ENCODE results near the gene ZGLP1.
"Not testable (repeated sequence)": the region's sequence is repeated elsewhere in the genome, so short reads cannot be mapped to it uniquely, and the experiment has no call there.

The ZGLP1 gene

DNA sequence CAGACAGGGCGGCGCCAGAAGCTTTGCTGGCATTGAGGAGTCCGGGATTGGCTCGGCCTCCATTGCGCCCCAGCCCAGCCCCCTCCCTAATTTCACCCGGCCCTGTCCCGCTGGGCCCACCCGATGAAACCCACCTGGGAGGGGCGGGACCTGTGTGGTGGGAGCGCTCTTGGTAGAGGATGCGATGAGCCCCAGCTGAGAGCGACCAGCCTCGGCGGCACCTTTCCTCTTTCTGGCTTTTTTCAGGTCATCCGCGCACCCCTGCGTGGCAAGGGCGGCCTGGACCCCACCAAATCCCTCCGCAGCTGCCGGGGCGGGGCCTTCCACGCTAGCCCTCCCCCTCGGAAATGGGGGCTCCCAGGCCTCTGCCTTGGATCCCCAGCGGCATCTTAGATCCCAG is at the start of gene ZGLP1:
ZGLP1 (minus strand) TSS at position 393 of the 400 bp plus-strand sequence.
- Mint-ChIP-seq H3K9me3 (no peaks in the 10 kb centered on the region), H3K27ac (no peak within 1 kb of the TSS), H3K27me3 (ENCODE audit: low read depth) (no peaks in the 10 kb centered on the region), H3K36me3 (ENCODE audit: low read depth) (no peaks in the 10 kb centered on the region), H3K4me1 (ENCODE audit: low read depth) (peaks cover 1% of the 10 kb centered on the region), H3K4me3 (no peak within 1 kb of the TSS)

- no peaks in the 10 kb centered on the region for H3K4me1 Mint-ChIP-seq (ENCODE audit: low read depth)
- no peaks in the 10 kb centered on the region for H3K27me3 Mint-ChIP-seq (ENCODE audit: low read depth)
- no peak overlapping the region for H3K4me3 Mint-ChIP-seq
- H3K36me3 Mint-ChIP-seq (ENCODE audit: low read depth), result peaks cover 33% of the 10 kb centered on the region
- no peak overlapping the region for H3K27ac Mint-ChIP-seq
- H3K9me3 Mint-ChIP-seq, result no peaks in the 10 kb centered on the region
These were observed 46.8 kb upstream of the ZGLP1 start for GRCh38 chr19:10356431-10356830.

DNA sequence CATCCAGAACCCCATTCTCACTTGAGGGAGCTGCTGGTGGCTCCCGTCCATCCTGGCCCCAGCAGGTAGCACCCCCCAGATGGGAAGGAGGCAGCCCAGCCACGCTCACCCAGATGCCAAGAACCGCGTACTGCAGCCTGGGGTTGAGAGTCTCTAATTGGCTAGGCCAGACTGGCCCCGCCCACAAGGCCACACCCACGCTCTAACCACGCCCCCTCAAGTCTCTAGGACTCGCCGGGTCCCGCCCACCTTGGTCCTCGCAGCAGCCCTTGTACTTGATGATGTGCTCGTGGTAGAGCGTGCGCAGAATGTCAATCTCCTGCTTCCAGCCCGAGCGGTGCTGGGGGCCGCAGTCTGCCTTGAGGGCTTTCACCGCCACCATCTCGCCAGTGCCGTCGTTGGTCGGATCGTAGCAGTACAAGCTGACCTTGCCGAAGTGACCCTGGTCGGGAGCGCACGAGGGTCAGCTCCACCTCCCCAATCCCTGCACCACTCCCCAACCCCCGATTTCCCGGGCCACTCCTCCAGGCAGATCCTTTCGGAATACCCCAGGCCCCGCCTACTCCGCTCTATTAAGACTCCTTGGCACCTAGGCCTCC is 44.3 kb upstream of the ZGLP1 start:
- no peak overlapping the region for H3K27ac Mint-ChIP-seq
- H3K4me1 Mint-ChIP-seq (ENCODE audit: low read depth), result no peaks in the 10 kb centered on the region
- no peaks in the 10 kb centered on the region for H3K9me3 Mint-ChIP-seq
- H3K36me3 Mint-ChIP-seq (ENCODE audit: low read depth), result peaks cover 33% of the 10 kb centered on the region
- H3K27me3 Mint-ChIP-seq (ENCODE audit: low read depth), result no peaks in the 10 kb centered on the region
- H3K4me3 Mint-ChIP-seq, result no peak overlapping the region

GRCh38 chr19:10352764-10353671 is 43.4 kb upstream of the ZGLP1 start:
- Mint-ChIP-seq H3K27ac (no peak overlapping the region), H3K36me3 (ENCODE audit: low read depth) (peaks cover 33% of the 10 kb centered on the region), H3K4me1 (ENCODE audit: low read depth) (no peaks in the 10 kb centered on the region), H3K9me3 (no peaks in the 10 kb centered on the region), H3K27me3 (ENCODE audit: low read depth) (no peaks in the 10 kb centered on the region), H3K4me3 (no peak overlapping the region)

DNA sequence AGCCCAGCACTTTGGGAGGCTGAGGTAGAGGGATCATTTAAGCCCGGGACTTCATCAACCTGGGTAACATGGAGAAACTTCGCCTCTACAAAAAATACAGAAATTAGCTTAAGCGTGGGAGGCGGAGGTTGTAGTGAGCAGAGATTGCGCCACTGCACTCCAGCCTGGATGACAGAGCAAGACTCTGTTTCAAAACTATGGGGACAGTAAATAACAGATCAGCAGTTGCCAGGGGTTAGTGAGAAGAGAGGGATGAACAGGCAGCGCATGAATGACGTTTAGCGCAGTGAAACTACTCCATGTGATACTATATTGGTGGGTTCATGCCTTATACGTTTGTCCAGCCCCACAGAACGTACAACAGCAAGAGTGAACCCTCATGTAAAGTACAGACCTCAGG is 36.9 kb upstream of the ZGLP1 start:
- no peaks in the 10 kb centered on the region for H3K27me3 Mint-ChIP-seq (ENCODE audit: low read depth)
- no peak overlapping the region for H3K27ac Mint-ChIP-seq
- H3K4me3 Mint-ChIP-seq, result no peak overlapping the region
- no peaks in the 10 kb centered on the region for H3K9me3 Mint-ChIP-seq
- no peaks in the 10 kb centered on the region for H3K4me1 Mint-ChIP-seq (ENCODE audit: low read depth)
- peaks cover 10% of the 10 kb centered on the region for H3K36me3 Mint-ChIP-seq (ENCODE audit: low read depth)

GRCh38 chr19:10344780-10345179 is 35.2 kb upstream of the ZGLP1 start:
- Mint-ChIP-seq H3K27ac (no peak overlapping the region), H3K4me3 (no peak overlapping the region), H3K4me1 (ENCODE audit: low read depth) (peaks cover 6% of the 10 kb centered on the region), H3K9me3 (no peaks in the 10 kb centered on the region), H3K36me3 (ENCODE audit: low read depth) (no peaks in the 10 kb centered on the region), H3K27me3 (ENCODE audit: low read depth) (no peaks in the 10 kb centered on the region)

DNA sequence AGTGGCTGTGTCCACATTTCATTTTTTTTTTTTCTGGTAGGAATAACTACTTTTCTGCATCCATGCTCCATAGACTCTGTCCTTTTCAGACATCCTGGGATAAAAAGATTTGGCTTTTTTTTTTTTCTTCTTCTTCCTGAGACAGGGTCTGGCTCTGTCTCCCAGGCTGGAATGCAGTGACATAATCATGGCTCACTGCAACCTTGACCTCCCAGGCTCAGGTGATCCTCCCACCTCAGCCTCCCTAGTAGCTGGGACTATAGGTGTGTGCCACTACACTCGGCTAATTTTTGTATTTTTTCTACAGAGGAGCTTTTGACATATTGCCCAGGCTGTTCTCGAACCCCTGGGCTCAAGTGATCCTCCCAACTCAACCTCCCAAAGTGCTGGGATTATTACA is 33.9 kb upstream of the ZGLP1 start:
- no peaks in the 10 kb centered on the region for H3K36me3 Mint-ChIP-seq (ENCODE audit: low read depth)
- H3K4me3 Mint-ChIP-seq, result no peak overlapping the region
- H3K4me1 Mint-ChIP-seq (ENCODE audit: low read depth), result peaks cover 17% of the 10 kb centered on the region
- no peak overlapping the region for H3K27ac Mint-ChIP-seq
- H3K27me3 Mint-ChIP-seq (ENCODE audit: low read depth), result no peaks in the 10 kb centered on the region
- no peaks in the 10 kb centered on the region for H3K9me3 Mint-ChIP-seq

DNA sequence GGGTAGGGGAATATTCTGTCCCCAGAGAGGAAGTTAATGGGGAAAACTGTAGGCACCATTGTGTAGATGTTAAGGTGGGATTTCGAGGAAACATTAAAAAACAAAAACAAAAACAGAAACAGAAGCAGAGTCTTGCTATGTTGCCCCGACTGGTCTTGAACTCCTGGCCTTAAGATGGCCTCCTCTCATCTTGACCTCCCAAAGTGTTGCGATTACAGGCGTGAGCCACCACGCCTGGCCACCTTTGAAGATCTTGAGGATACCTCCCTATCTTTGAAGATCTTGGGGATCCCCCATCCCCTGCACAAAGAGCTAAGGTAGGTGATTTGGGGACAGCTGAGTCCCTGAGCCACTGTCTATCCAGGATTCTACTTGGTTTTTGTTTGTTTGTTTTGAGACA is 30.4 kb upstream of the ZGLP1 start:
- peak overlapping the region; percentile 95 for H3K4me3 Mint-ChIP-seq
- no peaks in the 10 kb centered on the region for H3K27me3 Mint-ChIP-seq (ENCODE audit: low read depth)
- peaks cover 20% of the 10 kb centered on the region for H3K4me1 Mint-ChIP-seq (ENCODE audit: low read depth)
- no peaks in the 10 kb centered on the region for H3K9me3 Mint-ChIP-seq
- peaks cover 6% of the 10 kb centered on the region for H3K36me3 Mint-ChIP-seq (ENCODE audit: low read depth)
- peak overlapping the region; percentile 83 for H3K27ac Mint-ChIP-seq

GRCh38 chr19:10339380-10339960 is 29.9 kb upstream of the ZGLP1 start, which contains the start of gene ICAM3:
Gene ICAM3, minus strand, starts transcription at chr19:10339624. Its CDS starts 10 bp downstream, at chr19:10339614.
- H3K4me3 Mint-ChIP-seq, result peak within 1 kb of the TSS; percentile 95
- peak within 1 kb of the TSS; percentile 83 for H3K27ac Mint-ChIP-seq
- H3K36me3 Mint-ChIP-seq (ENCODE audit: low read depth), result peaks cover 9% of the 10 kb centered on the region
- H3K27me3 Mint-ChIP-seq (ENCODE audit: low read depth), result no peaks in the 10 kb centered on the region
- no peaks in the 10 kb centered on the region for H3K9me3 Mint-ChIP-seq
- peaks cover 20% of the 10 kb centered on the region for H3K4me1 Mint-ChIP-seq (ENCODE audit: low read depth)

GRCh38 chr19:10338940-10339339 is 29.3 kb upstream of the ZGLP1 start:
- H3K27me3 Mint-ChIP-seq (ENCODE audit: low read depth), result no peaks in the 10 kb centered on the region

DNA sequence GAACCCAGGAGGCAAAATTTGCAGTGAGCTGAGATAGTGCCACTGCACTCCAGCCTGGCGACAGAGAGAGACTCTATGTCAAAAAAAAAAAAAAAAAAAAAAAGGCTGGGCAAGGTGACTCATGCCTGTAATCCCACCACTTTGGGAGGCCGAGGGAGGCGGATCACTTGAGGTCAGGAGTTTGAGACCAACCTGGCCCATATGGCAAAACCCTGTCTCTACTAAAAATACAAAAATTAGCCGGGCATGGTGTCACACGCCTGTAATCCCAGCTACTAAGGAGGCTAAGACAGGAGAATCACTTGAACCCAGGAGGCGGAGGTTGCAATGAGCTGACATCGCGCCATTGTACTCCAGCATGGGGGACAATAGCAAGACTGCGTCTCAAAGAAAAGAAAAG is 27.1 kb upstream of the ZGLP1 start:
- not testable (repeated sequence) for H3K9me3 Mint-ChIP-seq; H3K27me3 Mint-ChIP-seq (ENCODE audit: low read depth); H3K4me3 Mint-ChIP-seq; H3K27ac Mint-ChIP-seq
- H3K4me1 Mint-ChIP-seq (ENCODE audit: low read depth), result peaks cover 37% of the 10 kb centered on the region
- H3K36me3 Mint-ChIP-seq (ENCODE audit: low read depth), result peaks cover 20% of the 10 kb centered on the region

More at GRCh38 chr19:10338940-10339339, 29.3 kb upstream of the ZGLP1 start:
- peak overlapping the region; percentile 95 for H3K4me3 Mint-ChIP-seq
- peak overlapping the region; percentile 83 for H3K27ac Mint-ChIP-seq
- peaks cover 11% of the 10 kb centered on the region for H3K36me3 Mint-ChIP-seq (ENCODE audit: low read depth)
- peaks cover 22% of the 10 kb centered on the region for H3K4me1 Mint-ChIP-seq (ENCODE audit: low read depth)
- H3K9me3 Mint-ChIP-seq, result no peaks in the 10 kb centered on the region

DNA sequence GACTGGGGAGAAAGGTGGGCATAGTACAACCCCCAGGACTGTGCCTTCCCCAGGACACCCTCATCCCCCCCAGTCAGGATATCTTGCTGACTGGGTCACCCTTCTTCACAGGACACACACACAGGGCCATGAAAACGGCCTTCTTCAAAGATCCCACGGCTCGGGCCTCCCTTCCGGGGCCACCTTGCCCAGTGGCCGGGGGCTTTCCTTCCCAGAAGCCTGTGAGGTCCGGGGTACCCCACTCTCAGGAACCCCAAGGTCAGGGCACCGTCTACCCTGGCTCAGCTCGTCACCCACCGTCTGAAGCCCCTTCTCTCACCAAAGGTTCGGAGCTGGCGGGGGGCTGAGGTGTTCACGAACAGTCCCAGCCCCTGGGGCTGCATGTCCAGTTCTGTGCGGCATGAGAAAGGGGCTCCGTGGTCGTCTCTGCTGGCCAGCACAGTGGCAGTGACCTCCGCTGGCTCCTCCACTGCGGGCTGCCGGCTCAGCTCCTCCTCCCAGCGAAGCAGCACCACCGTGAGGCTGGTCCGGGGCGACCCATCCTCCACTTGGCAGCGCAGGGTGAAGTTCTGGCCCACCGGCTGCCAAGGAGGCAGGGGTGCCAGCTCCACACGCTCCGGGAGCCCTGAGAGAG is 25.9 kb upstream of the ZGLP1 start:
- Mint-ChIP-seq H3K36me3 (ENCODE audit: low read depth) (peaks cover 20% of the 10 kb centered on the region), H3K27me3 (ENCODE audit: low read depth) (no peaks in the 10 kb centered on the region), H3K27ac (no peak overlapping the region), H3K9me3 (no peaks in the 10 kb centered on the region), H3K4me3 (no peak overlapping the region), H3K4me1 (ENCODE audit: low read depth) (peaks cover 34% of the 10 kb centered on the region)

DNA sequence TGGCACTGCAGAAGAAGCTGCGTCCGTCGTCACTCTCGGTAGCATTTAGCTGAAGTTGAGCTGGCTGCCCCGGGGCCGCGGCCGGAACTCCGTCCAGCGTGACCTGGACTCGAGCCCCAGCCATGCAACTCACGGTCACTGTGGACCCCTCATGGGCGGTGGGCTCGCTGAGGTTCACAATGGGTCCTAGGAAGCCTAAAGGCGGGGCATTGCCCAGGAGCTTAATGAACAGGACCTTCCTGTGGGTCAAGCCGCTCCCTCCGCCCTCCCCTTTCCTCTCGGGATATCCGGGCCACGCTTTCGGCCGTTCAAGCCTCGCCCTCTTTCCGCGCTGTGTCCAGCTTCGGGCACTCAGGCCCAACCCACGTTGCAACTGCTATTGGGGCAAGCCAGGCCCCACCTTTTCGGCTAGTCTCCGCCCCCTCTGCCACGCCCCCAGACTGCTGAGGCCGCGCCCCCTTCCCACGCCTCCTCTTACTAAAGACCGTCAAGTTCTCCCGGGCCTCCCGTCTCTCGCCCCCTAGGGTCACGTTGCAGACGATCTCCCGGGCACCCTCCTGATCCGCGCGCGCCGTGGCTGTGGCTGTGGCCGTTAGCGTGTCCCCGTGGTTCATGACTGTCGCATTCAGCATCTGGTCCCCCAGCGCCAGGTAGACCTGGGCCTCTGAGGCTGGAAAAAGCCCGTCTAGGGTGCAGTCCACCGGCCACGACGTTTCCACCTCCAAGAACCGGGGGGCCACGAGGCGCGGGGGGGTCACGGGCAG is 25.2 kb upstream of the ZGLP1 start:
- no peak overlapping the region for H3K4me3 Mint-ChIP-seq

More for the DNA sequence above, 25.2 kb upstream of the ZGLP1 start:
- no peaks in the 10 kb centered on the region for H3K9me3 Mint-ChIP-seq
- H3K4me1 Mint-ChIP-seq (ENCODE audit: low read depth), result peaks cover 31% of the 10 kb centered on the region
- peaks cover 21% of the 10 kb centered on the region for H3K36me3 Mint-ChIP-seq (ENCODE audit: low read depth)
- no peak overlapping the region for H3K27ac Mint-ChIP-seq
- H3K27me3 Mint-ChIP-seq (ENCODE audit: low read depth), result no peaks in the 10 kb centered on the region
